Thymus (tissue), 11 donors: ENCODE measurements around the gene DVL1. TPM values are rescaled to one million over a fixed set of nuclear protein-coding genes. Genes with fewer than 3 reads are reported as not detected.

Source experiments
- DNase-seq, 9 donors: peaks; one replicate each; pipeline ENCODE4 v3.0.0-alpha.2; 2013; ENCODE audit warnings: low spot score in 9 of 9, low read depth in 6 of 9, missing footprints in 1 of 9
- H3K27ac ChIP-seq, 2 donors: one replicate each; pipeline ENCODE4 v1.5.1; 2013; ENCODE audit warnings: control low read depth in 1 of 2, low read depth in 1 of 2, low read length in 1 of 2, mild to moderate bottlenecking in 1 of 2, moderate library complexity in 1 of 2
- H3K27me3 ChIP-seq, 2 donors: one replicate each; pipeline ENCODE4 v1.5.1; 2013; ENCODE audit warnings: low read length in 1 of 2; ENCODE audit not compliant: control insufficient read depth in 2 of 2, insufficient read depth in 1 of 2
- H3K36me3 ChIP-seq, 2 donors: one replicate each; pipeline ENCODE4 v1.5.1; 2013; ENCODE audit warnings: low read length in 1 of 2, mild to moderate bottlenecking in 1 of 2, moderate library complexity in 1 of 2; ENCODE audit not compliant: control insufficient read depth in 2 of 2, insufficient read depth in 2 of 2
- H3K4me1 ChIP-seq, 2 donors: one replicate each; pipeline ENCODE4 v1.5.1; 2013; ENCODE audit warnings: low read length in 2 of 2; ENCODE audit not compliant: control insufficient read depth in 2 of 2, insufficient read depth in 2 of 2
- H3K4me3 ChIP-seq, 2 donors: one replicate each; pipeline ENCODE4 v1.5.1; 2013; ENCODE audit warnings: low read length in 2 of 2, control low read depth in 1 of 2, mild to moderate bottlenecking in 1 of 2
- H3K9me3 ChIP-seq, 2 donors: one replicate each; pipeline ENCODE4 v1.5.1; 2013; ENCODE audit warnings: low read length in 1 of 2, mild to moderate bottlenecking in 1 of 2; ENCODE audit not compliant: control insufficient read depth in 2 of 2, insufficient read depth in 1 of 2
- WGBS: extraction: QIAGEN DNeasy Blood & Tissue Kit; methylation state at CpG from one replicate; pipeline ENCODE4 v1.1.7; 2013; 5-methylcytosine and 5-hydroxymethylcytosine counted together
- polyA plus RNA-seq: library from polyadenylated mRNA; stranded (reverse); fragments of 200-250 nt; gene quantifications from one replicate; pipeline ENCODE4 v1.2.3, GENCODE V29; 2013
- total RNA-seq: library from RNA; stranded (reverse); fragments of 120-200 nt; gene quantifications from one replicate; pipeline ENCODE4 v1.2.4, GENCODE V29; 2013
- donor health status: healthy.

The DVL1 gene
- total and polyA plus RNA-seq, 2 donors: 19.6 to 40.9 TPM

DNA sequence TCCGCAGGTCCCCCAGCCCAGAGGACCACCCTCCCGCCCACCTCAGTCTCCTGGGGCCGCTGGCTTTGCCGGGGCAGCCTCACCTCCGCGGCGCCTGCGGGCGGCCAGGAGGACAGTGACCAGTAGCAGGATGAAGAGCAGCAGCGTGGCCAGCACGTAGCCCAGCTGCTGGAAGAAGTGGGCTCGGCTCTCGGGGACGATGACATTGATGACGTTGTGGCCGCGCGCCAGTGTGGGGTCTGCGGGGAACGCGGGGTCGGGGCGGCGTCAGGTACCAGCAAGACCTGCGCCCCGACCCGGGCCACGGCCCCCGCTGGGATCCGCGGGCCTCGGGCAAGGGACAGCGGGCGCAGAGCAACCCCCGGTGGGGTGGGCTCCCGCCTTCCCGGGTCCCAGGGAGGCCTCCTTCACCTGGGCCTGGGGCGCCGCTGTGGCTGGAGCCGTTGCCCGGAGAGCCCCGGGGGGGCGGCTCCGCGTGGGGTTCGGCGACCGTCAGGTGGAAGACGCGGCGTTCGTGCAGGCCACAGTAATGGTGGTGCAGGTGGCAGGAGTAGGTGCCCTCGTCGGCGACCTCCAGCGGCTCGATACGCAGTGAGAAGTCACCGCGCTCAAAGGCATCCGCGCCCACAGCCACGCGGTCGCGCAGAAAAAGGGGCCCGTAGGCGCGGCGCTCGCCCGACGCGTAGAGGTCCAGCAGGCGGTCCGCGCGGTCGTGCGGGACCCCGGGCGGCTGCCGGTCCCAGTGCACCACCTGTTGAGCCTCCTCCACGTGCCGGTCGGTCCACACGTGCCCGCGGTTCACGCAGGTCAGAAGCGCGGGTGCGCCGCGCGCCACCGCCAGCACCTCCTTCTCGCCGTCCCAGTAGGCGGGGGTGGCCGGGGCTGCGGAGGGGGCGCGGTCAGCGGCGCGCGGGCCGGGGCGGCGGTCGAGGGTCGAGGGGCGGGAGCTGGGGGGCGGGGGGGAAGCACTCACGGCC is 5.3 kb upstream of the DVL1 start:
- WGBS: 9% methylated on average over 116 of the region's 116 CpGs
- peaks cover 0 to 20% of the 10 kb centered on the region in 2 donors for H3K4me1 ChIP-seq
- peaks cover 0 to 4% of the 10 kb centered on the region in 2 donors for H3K9me3 ChIP-seq
- DNase-seq: no peak
- H3K27me3 ChIP-seq: peaks cover 75 to 83% of the 10 kb centered on the region in 2 donors
- H3K4me3 ChIP-seq: no peak overlapping the region
- no peaks in the 10 kb centered on the region for H3K36me3 ChIP-seq
- H3K27ac ChIP-seq: no peak overlapping the region

DNA sequence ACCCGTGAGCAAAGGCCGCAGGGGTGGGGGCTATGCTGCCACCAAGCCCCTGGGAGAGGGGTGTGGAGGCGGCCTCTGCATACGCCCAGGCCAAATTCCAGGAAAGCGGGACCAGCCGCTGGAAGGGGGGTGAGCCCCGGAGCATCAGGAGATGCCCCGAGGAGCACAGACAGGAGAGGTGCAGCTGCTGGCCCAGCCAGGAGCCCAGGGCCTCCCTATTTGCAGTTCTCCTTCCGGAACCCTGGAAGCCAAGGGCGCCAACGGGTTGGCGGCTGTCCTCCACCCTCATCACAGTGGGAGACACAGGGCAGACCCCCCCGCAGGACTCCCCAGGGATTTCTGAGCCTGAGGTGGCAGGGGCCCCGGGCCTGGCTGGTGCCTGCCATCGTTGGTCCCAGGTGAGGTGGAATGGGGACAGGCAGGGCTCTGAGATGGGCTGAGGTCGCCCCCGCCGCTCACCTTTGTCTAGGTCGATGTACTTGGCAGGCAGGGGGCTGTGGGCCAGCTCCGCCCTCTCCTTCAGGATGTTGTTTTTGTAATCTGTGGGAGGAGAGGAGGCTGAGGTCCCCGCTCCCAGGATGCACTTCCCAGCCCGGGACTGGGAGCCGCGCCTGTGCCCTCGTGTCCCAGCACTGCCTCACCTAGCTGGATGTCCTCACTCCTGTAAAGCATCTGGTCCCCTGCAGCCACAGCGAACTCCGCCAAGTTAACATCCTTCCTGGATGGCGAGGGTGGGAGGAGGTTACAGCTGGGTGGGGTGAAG is 4.4 kb upstream of the DVL1 start:
- no peak overlapping the region for H3K4me3 ChIP-seq
- peaks cover 70 to 75% of the 10 kb centered on the region in 2 donors for H3K27me3 ChIP-seq
- 27% methylated on average over 28 of the region's 28 CpGs for WGBS
- no peak overlapping the region for H3K27ac ChIP-seq
- peaks cover 0 to 11% of the 10 kb centered on the region in 2 donors for H3K4me1 ChIP-seq
- DNase-seq: no peak
- H3K9me3 ChIP-seq: peaks cover 0 to 4% of the 10 kb centered on the region in 2 donors
- H3K36me3 ChIP-seq: no peaks in the 10 kb centered on the region

DNA sequence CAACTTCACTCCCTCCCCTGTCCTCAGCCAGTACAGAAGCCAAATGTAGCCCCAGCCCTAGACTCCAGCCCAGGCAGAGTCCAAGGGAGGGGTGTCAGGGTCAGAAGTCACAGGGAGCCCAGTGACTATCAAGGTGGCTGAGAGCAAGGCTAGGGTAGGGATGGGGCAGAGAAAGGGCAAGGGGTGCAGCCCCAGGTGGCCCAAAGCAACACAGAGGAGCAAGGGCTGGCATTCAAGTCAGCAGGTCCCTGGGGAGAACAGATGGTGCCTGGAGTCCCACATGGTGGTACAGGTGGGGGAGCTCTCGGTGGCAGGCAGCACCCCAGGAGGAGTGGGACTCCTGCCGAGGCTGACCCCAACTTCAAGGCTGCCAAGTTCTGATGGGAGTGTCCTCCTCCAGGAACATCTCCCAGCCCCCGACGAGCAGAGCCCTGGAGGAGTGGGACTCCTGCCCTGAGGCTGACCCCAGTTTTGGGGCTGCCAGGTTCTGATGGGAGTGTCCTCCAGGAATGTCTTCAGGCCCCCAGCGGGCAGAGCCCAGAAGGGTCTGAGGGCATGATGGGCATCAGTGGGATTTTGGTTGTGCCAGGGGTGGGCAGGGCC is 3.7 kb upstream of the DVL1 start:
- Histone ChIP-seq H3K9me3 (peaks cover 0 to 4% of the 10 kb centered on the region in 2 donors), H3K4me1 (peaks cover 0 to 12% of the 10 kb centered on the region in 2 donors), H3K27me3 (peaks cover 64 to 74% of the 10 kb centered on the region in 2 donors), H3K36me3 (no peaks in the 10 kb centered on the region), H3K27ac (no peak overlapping the region), H3K4me3 (no peak overlapping the region)
- DNase-seq: no peak
- 34% methylated on average over 5 of the region's 5 CpGs for WGBS

DNA sequence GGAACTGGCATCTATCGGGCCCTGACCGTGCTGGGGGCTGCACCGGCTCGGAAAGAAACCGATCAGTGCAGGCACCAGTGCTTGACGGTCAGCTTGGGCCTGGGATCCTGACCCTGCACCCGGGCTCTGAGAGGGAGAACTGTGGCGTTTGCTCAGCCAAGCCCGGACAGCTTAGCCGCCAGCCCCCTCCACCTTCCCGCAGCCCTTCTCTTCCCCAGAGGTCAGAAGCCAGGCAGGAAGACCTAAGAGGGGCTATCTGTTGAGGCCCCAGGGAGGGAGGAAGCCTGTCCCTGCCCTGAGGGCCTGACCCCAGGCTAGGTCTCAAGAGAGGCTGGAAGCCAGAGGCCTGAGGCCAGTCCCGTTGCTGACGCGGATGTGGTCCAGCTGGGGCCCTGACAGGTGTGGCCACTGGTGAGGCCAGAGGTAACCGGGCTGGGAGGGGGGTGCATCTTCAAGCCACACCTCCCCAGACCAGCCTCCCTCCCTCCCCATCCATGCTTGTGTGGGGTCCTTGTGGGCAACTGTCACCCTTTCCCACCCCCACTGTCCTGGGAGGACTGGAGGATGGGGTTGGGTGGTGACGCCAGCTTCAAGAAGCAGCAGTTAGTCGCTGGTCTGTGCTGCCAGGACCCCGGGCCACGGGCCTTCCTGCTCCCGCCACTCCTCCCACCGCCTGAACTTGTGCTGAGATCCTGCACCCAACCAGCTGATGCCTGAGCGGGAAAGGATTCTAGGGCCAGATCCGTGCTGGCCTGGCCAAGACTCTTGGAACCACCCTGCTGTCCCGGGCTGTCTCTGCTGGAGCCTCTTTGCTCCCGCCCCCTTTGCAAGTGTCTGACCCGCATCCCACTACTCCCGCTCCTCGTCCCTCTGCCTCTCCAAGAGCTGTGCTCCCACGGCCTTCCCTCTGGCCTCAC is 2.6 kb upstream of the DVL1 start:
- H3K9me3 ChIP-seq: peaks cover 0 to 4% of the 10 kb centered on the region in 2 donors
- H3K27me3 ChIP-seq: peaks cover 54 to 67% of the 10 kb centered on the region in 2 donors
- no peak overlapping the region for H3K27ac ChIP-seq
- no peak for DNase-seq
- H3K4me3 ChIP-seq: no peak overlapping the region
- H3K4me1 ChIP-seq: peaks cover 0 to 14% of the 10 kb centered on the region in 2 donors
- WGBS: 86% methylated on average over 29 of the region's 29 CpGs
- H3K36me3 ChIP-seq: no peaks in the 10 kb centered on the region

GRCh38 chr1:1348420-1349255 is 580 bp downstream of the DVL1 start:
- Histone ChIP-seq H3K27ac (no peak overlapping the region), H3K36me3 (no peaks in the 10 kb centered on the region), H3K4me3 (peak overlapping the region; percentile 49 to 92), H3K27me3 (peaks cover 22 to 36% of the 10 kb centered on the region in 2 donors), H3K9me3 (peaks cover 0 to 2% of the 10 kb centered on the region in 2 donors), H3K4me1 (peaks cover 0 to 12% of the 10 kb centered on the region in 2 donors)
- DNase-seq: no peak
- WGBS: 1% methylated on average over 109 of the region's 109 CpGs

- 83% methylated on average over 26 of the region's 26 CpGs for WGBS
- Histone ChIP-seq H3K36me3 (no peaks in the 10 kb centered on the region), H3K9me3 (peaks cover 0 to 2% of the 10 kb centered on the region in 2 donors), H3K4me3 (peak overlapping the region; percentile 35 to 92), H3K27me3 (peaks cover 14 to 28% of the 10 kb centered on the region in 2 donors), H3K27ac (no peak overlapping the region), H3K4me1 (peaks cover 0 to 8% of the 10 kb centered on the region in 2 donors)
- DNase-seq: no peak
Measured at GRCh38 chr1:1347663-1348419, 1.4 kb downstream of the DVL1 start.

GRCh38 chr1:1347026-1347595 is 2.1 kb downstream of the DVL1 start:
- Histone ChIP-seq H3K36me3 (no peaks in the 10 kb centered on the region), H3K4me3 (no peak overlapping the region), H3K9me3 (peaks cover 0 to 1% of the 10 kb centered on the region in 2 donors), H3K27me3 (peaks cover 7 to 21% of the 10 kb centered on the region in 2 donors), H3K4me1 (peaks cover 0 to 8% of the 10 kb centered on the region in 2 donors), H3K27ac (no peak overlapping the region)
- WGBS: 96% methylated on average over 10 of the region's 10 CpGs
- DNase-seq: no peak
